Measurements from ENCODE around the gene ZNF587.

GRCh38 chr19:57914531-57914930 lies 64.9 kb downstream of the ZNF587 start:
- no peak for TF ChIP-seq CTCF (IDR thresholded peaks at IDR 0.05)
- no peak for TF ChIP-seq EP300 (IDR thresholded peaks at IDR 0.05)
- TF ChIP-seq POLR2A (IDR thresholded peaks at IDR 0.05) = no peak

Measured in tibial nerve (tissue), 4 donors.